ENCODE results near the gene FANCC. TPM values are rescaled to one million over a fixed set of nuclear protein-coding genes. Genes with fewer than 3 reads are reported as not detected.

The FANCC gene
- total RNA-seq, 3 donors from 2014 or later (not counting 1 experiment from before 2014, with no cell fraction given) = 9.9 to 18.9 (median 12.8) TPM

GRCh38 chr9:95138474-95138873, 179.0 kb downstream of the FANCC start:
- Mint-ChIP-seq H3K36me3 (no peaks in the 10 kb centered on the region), H3K4me3 (no peak overlapping the region), H3K27me3 (ENCODE audit: low read depth in 2 of 2) (no peaks in the 10 kb centered on the region), H3K4me1 (no peaks in the 10 kb centered on the region), H3K9me3 (no peaks in the 10 kb centered on the region), H3K27ac (no peak overlapping the region)
- no peak overlapping the region for H3K4me3 ChIP-seq (ENCODE audit: low read length)
- no peaks in the 10 kb centered on the region for H3K36me3 ChIP-seq (ENCODE audit: control insufficient read depth, insufficient read depth, low read length)
- 92% methylated on average over 10 of the region's 10 CpGs for WGBS (ENCODE audit: insufficient coverage)
- no peak overlapping the region for H3K27ac ChIP-seq (ENCODE audit: low read length)
- H3K9me3 ChIP-seq (ENCODE audit: control insufficient read depth, insufficient read depth, low read length) = no peaks in the 10 kb centered on the region
- intact Hi-C loops (cut with micrococcal nuclease) = no loop called here
- no peak for ATAC-seq
- TF ChIP-seq CTCF (IDR thresholded peaks at IDR 0.05) = no peak
- H3K4me1 ChIP-seq (ENCODE audit: control insufficient read depth, insufficient read depth, low read length) = no peaks in the 10 kb centered on the region
- DNase-seq = no peak
- no peaks in the 10 kb centered on the region for H3K27me3 ChIP-seq (ENCODE audit: control insufficient read depth, insufficient read depth, low read length)

GRCh38 chr9:95137587-95138145, 179.8 kb downstream of the FANCC start:
- Mint-ChIP-seq H3K27ac (no peak overlapping the region), H3K4me3 (no peak overlapping the region), H3K36me3 (no peaks in the 10 kb centered on the region), H3K4me1 (no peaks in the 10 kb centered on the region), H3K27me3 (ENCODE audit: low read depth in 2 of 2) (no peaks in the 10 kb centered on the region), H3K9me3 (no peaks in the 10 kb centered on the region)
- Histone ChIP-seq H3K4me3 (ENCODE audit: low read length) (no peak overlapping the region), H3K9me3 (ENCODE audit: control insufficient read depth, insufficient read depth, low read length) (no peaks in the 10 kb centered on the region), H3K27me3 (ENCODE audit: control insufficient read depth, insufficient read depth, low read length) (no peaks in the 10 kb centered on the region), H3K36me3 (ENCODE audit: control insufficient read depth, insufficient read depth, low read length) (no peaks in the 10 kb centered on the region), H3K27ac (ENCODE audit: low read length) (no peak overlapping the region), H3K4me1 (ENCODE audit: control insufficient read depth, insufficient read depth, low read length) (no peaks in the 10 kb centered on the region)
- WGBS (ENCODE audit: insufficient coverage) = 97% methylated on average over 14 of the region's 14 CpGs
- intact Hi-C loops (cut with micrococcal nuclease) = no loop called here
- ATAC-seq (no peak), DNase-seq (no peak)
- no peak for TF ChIP-seq CTCF (IDR thresholded peaks at IDR 0.05)

- peaks cover 5% of the 10 kb centered on the region in 2 donors for H3K4me1 Mint-ChIP-seq
- Histone ChIP-seq H3K4me3 (ENCODE audit: low read length) (no peak overlapping the region), H3K27me3 (ENCODE audit: control insufficient read depth, insufficient read depth, low read length) (no peaks in the 10 kb centered on the region), H3K36me3 (ENCODE audit: control insufficient read depth, insufficient read depth, low read length) (no peaks in the 10 kb centered on the region), H3K27ac (ENCODE audit: low read length) (no peak overlapping the region), H3K4me1 (ENCODE audit: control insufficient read depth, insufficient read depth, low read length) (no peaks in the 10 kb centered on the region), H3K9me3 (ENCODE audit: control insufficient read depth, insufficient read depth, low read length) (no peaks in the 10 kb centered on the region)
- WGBS (ENCODE audit: insufficient coverage) = 99% methylated on average over 10 of the region's 10 CpGs
- intact Hi-C loops (cut with micrococcal nuclease) = no loop called here
- DNase-seq (no peak), ATAC-seq (no peak)
- no peaks in the 10 kb centered on the region for H3K9me3 Mint-ChIP-seq
- no peak overlapping the region for H3K27ac Mint-ChIP-seq
- H3K27me3 Mint-ChIP-seq (ENCODE audit: low read depth in 2 of 2) = no peaks in the 10 kb centered on the region
- no peak for TF ChIP-seq CTCF (IDR thresholded peaks at IDR 0.05)
- H3K36me3 Mint-ChIP-seq = no peaks in the 10 kb centered on the region
- no peak overlapping the region for H3K4me3 Mint-ChIP-seq
Measured at GRCh38 chr9:95135756-95136155, 181.8 kb downstream of the FANCC start.

- H3K27ac ChIP-seq (ENCODE audit: low read length) = no peak overlapping the region
- TF ChIP-seq CTCF (IDR thresholded peaks at IDR 0.05) = no peak
- no peaks in the 10 kb centered on the region for H3K36me3 ChIP-seq (ENCODE audit: control insufficient read depth, insufficient read depth, low read length)
- no peaks in the 10 kb centered on the region for H3K27me3 Mint-ChIP-seq (ENCODE audit: low read depth in 2 of 2)
- no peak overlapping the region for H3K4me3 ChIP-seq (ENCODE audit: low read length)
- no peaks in the 10 kb centered on the region for H3K9me3 ChIP-seq (ENCODE audit: control insufficient read depth, insufficient read depth, low read length)
- WGBS (ENCODE audit: insufficient coverage) = 94% methylated on average over 9 of the region's 9 CpGs
- H3K4me3 Mint-ChIP-seq = no peak overlapping the region
- no peaks in the 10 kb centered on the region for H3K4me1 ChIP-seq (ENCODE audit: control insufficient read depth, insufficient read depth, low read length)
- H3K9me3 Mint-ChIP-seq = no peaks in the 10 kb centered on the region
- no peak for DNase-seq
- peaks cover 5% of the 10 kb centered on the region in 2 donors for H3K4me1 Mint-ChIP-seq
- H3K27ac Mint-ChIP-seq = no peak overlapping the region
- intact Hi-C loops (cut with micrococcal nuclease) = no loop called here
- no peak for ATAC-seq
- H3K27me3 ChIP-seq (ENCODE audit: control insufficient read depth, insufficient read depth, low read length) = no peaks in the 10 kb centered on the region
- H3K36me3 Mint-ChIP-seq = no peaks in the 10 kb centered on the region
Measured at GRCh38 chr9:95134457-95134881, 183.0 kb downstream of the FANCC start.

All from natural killer cell (primary cell).